H9 (cell line): ENCODE data around the gene RND3. TPM values are rescaled to one million over a fixed set of nuclear protein-coding genes. Genes with fewer than 3 reads are reported as not detected.

ENCODE experiments used
- DNase-seq: peaks from one replicate; pipeline ENCODE4 v3.0.0-alpha.2; 2017
- H2AFZ ChIP-seq: one replicate; pipeline ENCODE4 v1.6.1; 2013; ENCODE audit warnings: mild to moderate bottlenecking, low read length, control low read depth, moderate library complexity
- H2AK5ac ChIP-seq: 2 replicates; pipeline ENCODE4 v1.6.1; 2013; ENCODE audit warnings: low read length, control low read depth, mixed read lengths; ENCODE audit not compliant: insufficient read length
- H2BK120ac ChIP-seq: one replicate; pipeline ENCODE4 v1.6.1; 2013; ENCODE audit warnings: low read depth, mild to moderate bottlenecking, low read length, control low read depth, inconsistent platforms; ENCODE audit not compliant: poor library complexity, severe bottlenecking
- H2BK12ac ChIP-seq: 2 replicates; pipeline ENCODE4 v1.6.1; 2013; ENCODE audit warnings: low read length, control low read depth, mixed read lengths, low read depth; ENCODE audit not compliant: insufficient read length
- H2BK15ac ChIP-seq: 2 replicates; pipeline ENCODE4 v1.6.1; 2013; ENCODE audit warnings: low read depth, low read length, control low read depth
- H2BK20ac ChIP-seq: one replicate; pipeline ENCODE4 v1.6.1; 2013; ENCODE audit warnings: low read depth, mild to moderate bottlenecking, low read length, control low read depth, inconsistent platforms; ENCODE audit not compliant: poor library complexity, severe bottlenecking
- H2BK5ac ChIP-seq: 2 replicates; pipeline ENCODE4 v1.6.1; 2013; ENCODE audit warnings: low read length, control low read depth, mixed read lengths; ENCODE audit not compliant: insufficient read length
- H3K14ac ChIP-seq: 2 replicates; pipeline ENCODE4 v1.6.1; 2013; ENCODE audit warnings: low read length, control low read depth; ENCODE audit not compliant: insufficient read depth
- H3K18ac ChIP-seq: 2 replicates; pipeline ENCODE4 v1.6.1; 2013; ENCODE audit warnings: low read depth, mild to moderate bottlenecking, mixed read lengths, low read length, control low read depth; ENCODE audit not compliant: insufficient read length
- H3K23ac ChIP-seq: 2 replicates; pipeline ENCODE4 v1.6.1; 2013; ENCODE audit warnings: low read length, control low read depth, mixed read lengths, low read depth; ENCODE audit not compliant: insufficient read length
- H3K23me2 ChIP-seq: 2 replicates; pipeline ENCODE4 v1.6.1; 2013; ENCODE audit warnings: low read depth, mild to moderate bottlenecking, mixed read lengths, low read length, control low read depth; ENCODE audit not compliant: insufficient read length, poor library complexity, severe bottlenecking
- H3K27ac ChIP-seq: 2 replicates; pipeline ENCODE4 v1.5.1; 2013; ENCODE audit warnings: low read length, control low read depth, mixed read lengths, low read depth; ENCODE audit not compliant: insufficient read length
- H3K27me3 ChIP-seq: 2 replicates; pipeline ENCODE4 v1.6.1; 2013; ENCODE audit warnings: low read length, control low read depth, inconsistent platforms; ENCODE audit not compliant: insufficient read depth
- H3K4ac ChIP-seq: 2 replicates; pipeline ENCODE4 v1.6.1; 2013; ENCODE audit warnings: low read depth, mild to moderate bottlenecking, control low read depth, inconsistent platforms, low read length, moderate library complexity
- H3K4me1 ChIP-seq: 2 replicates; pipeline ENCODE4 v1.6.1; 2013; ENCODE audit warnings: low read length, control low read depth, inconsistent platforms; ENCODE audit not compliant: insufficient read depth
- H3K4me2 ChIP-seq: 2 replicates; pipeline ENCODE4 v1.6.1; 2013; ENCODE audit warnings: low read length, control low read depth, mixed read lengths; ENCODE audit not compliant: insufficient read length, insufficient read depth
- H3K56ac ChIP-seq: 2 replicates; pipeline ENCODE4 v1.6.1; 2013; ENCODE audit warnings: low read depth, mild to moderate bottlenecking, mixed read lengths, low read length, control low read depth; ENCODE audit not compliant: insufficient read length
- H3K79me1 ChIP-seq: 2 replicates; pipeline ENCODE4 v1.6.1; 2013; ENCODE audit warnings: low read depth, mild to moderate bottlenecking, moderate library complexity, low read length, control low read depth, inconsistent platforms; ENCODE audit not compliant: insufficient read depth, poor library complexity, severe bottlenecking
- H3K79me2 ChIP-seq: 2 replicates; pipeline ENCODE4 v1.6.1; 2013; ENCODE audit warnings: low read length, control low read depth, inconsistent platforms; ENCODE audit not compliant: insufficient read depth
- H3K9ac ChIP-seq: 2 replicates; pipeline ENCODE4 v1.6.1; 2013; ENCODE audit warnings: low read length, control low read depth, mixed read lengths; ENCODE audit not compliant: insufficient read length; ENCODE audit errors: extremely low read depth
- H3K9me3 ChIP-seq: one replicate; pipeline ENCODE4 v1.6.1; 2013; ENCODE audit warnings: low read depth, low read length, inconsistent platforms; ENCODE audit not compliant: control insufficient read depth
- H3T11ph ChIP-seq: one replicate; pipeline ENCODE4 v1.6.1; 2013; ENCODE audit warnings: mild to moderate bottlenecking, low read length, control low read depth, inconsistent platforms
- H4K20me1 ChIP-seq: one replicate; pipeline ENCODE4 v1.6.1; 2013; ENCODE audit not compliant: control insufficient read depth, insufficient read length, insufficient read depth
- H4K5ac ChIP-seq: 2 replicates; pipeline ENCODE4 v1.6.1; 2013; ENCODE audit warnings: low read depth, mild to moderate bottlenecking, mixed read lengths, low read length, control low read depth; ENCODE audit not compliant: insufficient read length
- H4K8ac ChIP-seq: replicated peaks from 2 replicates; pipeline ENCODE4 v1.6.1; 2013; ENCODE audit warnings: low read length, control low read depth, mixed read lengths, low read depth; ENCODE audit not compliant: insufficient read length
- H4K91ac ChIP-seq: 2 replicates; pipeline ENCODE4 v1.6.1; 2013; ENCODE audit warnings: low read depth, mild to moderate bottlenecking, moderate library complexity, mixed read lengths, low read length, control low read depth; ENCODE audit not compliant: insufficient read length
- H3K27ac Mint-ChIP-seq, 3 experiments: 2 replicates in 2 of 3; 3 replicates in 1 of 3; pipeline ENCODE4 v1.8.0; 2020 to 2021; ENCODE audit warnings: mixed read lengths in 3 of 3, mild to moderate bottlenecking in 1 of 3, moderate library complexity in 1 of 3
- H3K27me3 Mint-ChIP-seq: 2 replicates; pipeline ENCODE4 v1.8.0; 2021; ENCODE audit warnings: low read depth, mild to moderate bottlenecking, moderate library complexity, mixed read lengths
- H3K36me3 Mint-ChIP-seq, 3 experiments: 2 replicates in 2 of 3; 3 replicates in 1 of 3; pipeline ENCODE4 v1.8.0; 2020 to 2021; ENCODE audit warnings: low read depth in 3 of 3, mixed read lengths in 3 of 3; ENCODE audit not compliant: insufficient read depth in 1 of 3
- H3K4me1 Mint-ChIP-seq, 2 experiments: 2 replicates each; pipeline ENCODE4 v1.8.0; 2020; ENCODE audit warnings: mixed read lengths in 2 of 2
- H3K4me3 Mint-ChIP-seq, 2 experiments: 2 replicates in 1 of 2; 3 replicates in 1 of 2; pipeline ENCODE4 v1.8.0; 2020 to 2021; ENCODE audit warnings: mild to moderate bottlenecking in 2 of 2, mixed read lengths in 2 of 2, moderate library complexity in 1 of 2
- H3K9me3 Mint-ChIP-seq, 2 experiments: 2 replicates in 1 of 2; 3 replicates in 1 of 2; pipeline ENCODE4 v1.8.0; 2020; ENCODE audit warnings: mild to moderate bottlenecking in 2 of 2, mixed read lengths in 2 of 2, moderate library complexity in 1 of 2
- WGBS: extraction: QIAGEN DNeasy Blood & Tissue Kit; methylation state at CpG from one replicate; pipeline ENCODE4 v1.1.7; 2013; ENCODE audit warnings: missing lambda C conversion rate, low lambda C conversion rate, mixed read lengths; ENCODE audit not compliant: insufficient read length; ENCODE audit errors: extremely low coverage; 5-methylcytosine and 5-hydroxymethylcytosine counted together
- total RNA-seq: library from RNA; stranded (reverse); gene quantifications from 2 replicates; pipeline ENCODE4 v1.2.1, GENCODE V29; 2021
- TF ChIP-seq, protein P1 (sequence below): fragments of 200-600 bp; sonication (generic); conservative IDR thresholded peaks from 3 replicates; pipeline ENCODE4 v1.8.0; 2021; ENCODE audit warnings: antibody characterized with exemption, mild to moderate bottlenecking

RND3 gene
- total RNA-seq, 1 experiment from 2014 or later = 62.6 TPM

- Histone ChIP-seq H2AFZ (no peak overlapping the region), H3K56ac (no peak overlapping the region), H3K4ac (no peak overlapping the region), H2BK20ac (no peak overlapping the region), H3K4me1 (no peaks in the 10 kb centered on the region), H3K79me2 (no peaks in the 10 kb centered on the region), H3K9ac (no peak overlapping the region), H3K18ac (no peak overlapping the region), H2BK5ac (no peak overlapping the region), H3K79me1 (no peaks in the 10 kb centered on the region), H4K5ac (no peak overlapping the region), H3K23ac (no peak overlapping the region), H3K9me3 (no peaks in the 10 kb centered on the region), H4K91ac (no peak overlapping the region), H3K27ac (no peak overlapping the region), H3K4me2 (no peak overlapping the region), H2BK12ac (no peak overlapping the region), H3K27me3 (no peaks in the 10 kb centered on the region), H3K23me2 (no peaks in the 10 kb centered on the region), H2BK15ac (no peak overlapping the region), H4K8ac (no peak overlapping the region), H3K14ac (no peak overlapping the region), H2BK120ac (no peak overlapping the region), H4K20me1 (no peaks in the 10 kb centered on the region), H3T11ph (no peak overlapping the region), H2AK5ac (no peak overlapping the region)
- H3K4me3 Mint-ChIP-seq = no peak overlapping the region
- WGBS = no CpG with 5 or more reads among the region's 4 CpGs
- H3K27me3 Mint-ChIP-seq = no peaks in the 10 kb centered on the region
- peaks cover 16 to 20% (median 19%) of the 10 kb centered on the region in 3 experiments for H3K36me3 Mint-ChIP-seq
- H3K9me3 Mint-ChIP-seq = peaks cover 6 to 18% of the 10 kb centered on the region in 2 experiments
- no peaks in the 10 kb centered on the region for H3K4me1 Mint-ChIP-seq
- H3K27ac Mint-ChIP-seq = no peak overlapping the region
- no peak for DNase-seq
- TF ChIP-seq, protein P1, sequence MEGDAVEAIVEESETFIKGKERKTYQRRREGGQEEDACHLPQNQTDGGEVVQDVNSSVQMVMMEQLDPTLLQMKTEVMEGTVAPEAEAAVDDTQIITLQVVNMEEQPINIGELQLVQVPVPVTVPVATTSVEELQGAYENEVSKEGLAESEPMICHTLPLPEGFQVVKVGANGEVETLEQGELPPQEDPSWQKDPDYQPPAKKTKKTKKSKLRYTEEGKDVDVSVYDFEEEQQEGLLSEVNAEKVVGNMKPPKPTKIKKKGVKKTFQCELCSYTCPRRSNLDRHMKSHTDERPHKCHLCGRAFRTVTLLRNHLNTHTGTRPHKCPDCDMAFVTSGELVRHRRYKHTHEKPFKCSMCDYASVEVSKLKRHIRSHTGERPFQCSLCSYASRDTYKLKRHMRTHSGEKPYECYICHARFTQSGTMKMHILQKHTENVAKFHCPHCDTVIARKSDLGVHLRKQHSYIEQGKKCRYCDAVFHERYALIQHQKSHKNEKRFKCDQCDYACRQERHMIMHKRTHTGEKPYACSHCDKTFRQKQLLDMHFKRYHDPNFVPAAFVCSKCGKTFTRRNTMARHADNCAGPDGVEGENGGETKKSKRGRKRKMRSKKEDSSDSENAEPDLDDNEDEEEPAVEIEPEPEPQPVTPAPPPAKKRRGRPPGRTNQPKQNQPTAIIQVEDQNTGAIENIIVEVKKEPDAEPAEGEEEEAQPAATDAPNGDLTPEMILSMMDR = no peak
These were observed 33.6 kb upstream of the RND3 start for GRCh38 chr2:150520887-150521664.
